Measurements from ENCODE around the gene IGF2R. TPM values are rescaled to one million over a fixed set of nuclear protein-coding genes. Genes with fewer than 3 reads are reported as not detected.
"Not testable (repeated sequence)": the region's sequence is repeated elsewhere in the genome, so short reads cannot be mapped to it uniquely, and the experiment has no call there.

Gene IGF2R
- total RNA-seq, 1 donor from 2014 or later: 156 TPM

DNA sequence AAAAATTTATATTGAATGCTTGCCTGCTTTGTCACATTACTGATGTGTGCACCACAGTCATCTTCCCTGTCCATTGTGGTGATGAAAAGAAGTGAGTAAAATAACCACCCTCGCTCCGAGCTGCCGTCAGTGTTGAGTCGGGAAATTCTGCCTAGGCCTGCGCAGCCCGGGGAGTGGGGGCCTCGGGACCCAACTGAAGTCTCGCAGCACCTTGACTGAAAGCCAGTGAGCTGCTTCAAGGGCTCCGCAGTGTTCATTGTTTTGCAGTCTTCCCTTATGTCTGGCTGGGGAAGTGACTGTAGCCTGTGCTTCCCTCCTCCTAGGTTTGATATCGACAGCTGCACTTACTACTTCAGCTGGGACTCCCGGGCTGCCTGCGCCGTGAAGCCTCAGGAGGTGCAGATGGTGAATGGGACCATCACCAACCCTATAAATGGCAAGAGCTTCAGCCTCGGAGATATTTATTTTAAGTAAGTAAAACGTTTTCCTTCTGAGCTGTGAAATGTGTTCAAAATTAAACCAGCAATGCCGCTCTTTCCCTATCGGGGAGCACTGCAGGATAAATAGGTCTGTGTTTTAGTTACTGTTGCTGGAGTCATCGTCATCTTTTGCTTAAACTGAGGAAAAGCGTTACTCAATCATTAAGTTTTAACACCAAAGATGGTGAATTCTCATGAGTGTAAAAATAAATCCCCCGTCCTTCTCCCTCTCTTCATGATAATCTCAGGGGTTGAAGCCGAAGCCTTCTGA, 120.1 kb downstream of the IGF2R start:
- no peak for ATAC-seq

DNA sequence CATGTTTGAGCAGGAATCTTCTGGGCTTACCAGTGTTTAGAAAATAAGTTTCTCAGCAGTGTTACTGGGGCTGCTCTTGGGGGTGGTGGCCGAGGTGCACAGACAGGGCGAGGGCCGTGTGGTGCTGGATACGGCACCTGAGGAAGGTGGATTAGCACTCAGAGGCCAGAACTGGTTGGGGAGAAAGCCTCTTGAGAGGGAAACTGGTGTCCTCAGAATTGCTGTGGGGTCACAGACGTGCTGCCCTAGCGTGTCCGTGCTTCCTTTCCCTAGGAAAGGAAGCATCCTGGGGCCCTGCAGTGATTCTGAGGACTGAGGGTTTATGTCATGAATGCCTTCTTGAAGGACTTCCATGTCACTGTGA, 120.6 kb downstream of the IGF2R start:
- Histone ChIP-seq H3K4me1 (no peaks in the 10 kb centered on the region), H3K9me3 (no peaks in the 10 kb centered on the region), H3K27me3 (ENCODE audit: low read depth) (no peaks in the 10 kb centered on the region), H3K4me3 (no peak overlapping the region), H3K27ac (no peak overlapping the region), H3K36me3 (peaks cover 99% of the 10 kb centered on the region)
- intact Hi-C loops (cut with DNase I): no loop called here
- ATAC-seq (no peak), DNase-seq (no peak)
- TF ChIP-seq, protein P1, sequence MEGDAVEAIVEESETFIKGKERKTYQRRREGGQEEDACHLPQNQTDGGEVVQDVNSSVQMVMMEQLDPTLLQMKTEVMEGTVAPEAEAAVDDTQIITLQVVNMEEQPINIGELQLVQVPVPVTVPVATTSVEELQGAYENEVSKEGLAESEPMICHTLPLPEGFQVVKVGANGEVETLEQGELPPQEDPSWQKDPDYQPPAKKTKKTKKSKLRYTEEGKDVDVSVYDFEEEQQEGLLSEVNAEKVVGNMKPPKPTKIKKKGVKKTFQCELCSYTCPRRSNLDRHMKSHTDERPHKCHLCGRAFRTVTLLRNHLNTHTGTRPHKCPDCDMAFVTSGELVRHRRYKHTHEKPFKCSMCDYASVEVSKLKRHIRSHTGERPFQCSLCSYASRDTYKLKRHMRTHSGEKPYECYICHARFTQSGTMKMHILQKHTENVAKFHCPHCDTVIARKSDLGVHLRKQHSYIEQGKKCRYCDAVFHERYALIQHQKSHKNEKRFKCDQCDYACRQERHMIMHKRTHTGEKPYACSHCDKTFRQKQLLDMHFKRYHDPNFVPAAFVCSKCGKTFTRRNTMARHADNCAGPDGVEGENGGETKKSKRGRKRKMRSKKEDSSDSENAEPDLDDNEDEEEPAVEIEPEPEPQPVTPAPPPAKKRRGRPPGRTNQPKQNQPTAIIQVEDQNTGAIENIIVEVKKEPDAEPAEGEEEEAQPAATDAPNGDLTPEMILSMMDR (IDR thresholded peaks at IDR 0.05): no peak

More for the DNA sequence above, 120.1 kb downstream of the IGF2R start:
- Histone ChIP-seq H3K36me3 (peaks cover 100% of the 10 kb centered on the region), H3K9me3 (no peaks in the 10 kb centered on the region), H3K4me1 (no peaks in the 10 kb centered on the region), H3K27me3 (ENCODE audit: low read depth) (no peaks in the 10 kb centered on the region), H3K4me3 (no peak overlapping the region), H3K27ac (no peak overlapping the region)
- no peak for DNase-seq
- TF ChIP-seq, protein P1 (IDR thresholded peaks at IDR 0.05): no peak
- intact Hi-C loops (cut with DNase I): no loop called here

DNA sequence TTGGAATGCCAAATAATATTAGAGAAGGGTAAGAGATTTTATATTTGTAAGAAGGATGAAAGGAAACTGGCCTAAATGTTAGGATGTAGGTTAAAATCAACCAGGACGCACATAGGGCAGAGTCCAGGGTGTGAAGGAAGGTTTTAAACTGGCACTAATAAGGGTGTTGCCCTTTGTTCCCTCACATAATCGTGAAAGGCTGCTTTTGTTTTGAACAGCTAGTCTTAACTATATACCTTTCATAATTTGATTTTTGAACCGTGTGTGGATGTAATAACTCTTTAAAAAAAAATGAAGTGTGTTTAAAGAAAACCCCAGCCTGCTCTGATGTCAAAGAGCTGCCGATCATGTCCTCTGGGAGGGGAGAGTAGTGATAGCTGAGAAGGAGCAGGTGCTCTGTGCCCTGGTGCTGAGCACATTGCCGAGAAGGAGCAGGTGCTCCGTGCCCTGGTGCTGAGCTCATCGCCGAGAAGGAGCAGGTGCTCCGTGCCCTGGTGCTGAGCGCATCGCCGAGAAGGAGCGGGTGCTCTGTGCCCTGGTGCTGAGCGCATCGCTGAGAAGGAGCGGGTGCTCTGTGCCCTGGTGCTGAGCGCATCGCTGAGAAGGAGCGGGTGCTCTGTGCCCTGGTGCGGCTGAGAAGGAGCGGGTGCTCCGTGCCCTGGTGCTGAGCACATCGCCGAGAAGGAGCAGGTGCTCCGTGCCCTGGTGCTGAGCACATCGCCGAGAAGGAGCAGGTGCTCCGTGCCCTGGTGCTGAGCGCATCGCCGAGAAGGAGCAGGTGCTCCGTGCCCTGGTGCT, 121.8 kb downstream of the IGF2R start:
- H3K9me3 ChIP-seq; H3K27me3 ChIP-seq (ENCODE audit: low read depth); H3K4me3 ChIP-seq; H3K4me1 ChIP-seq; DNase-seq; ATAC-seq; H3K27ac ChIP-seq; intact Hi-C loops (cut with DNase I): not testable (repeated sequence)
- H3K36me3 ChIP-seq: peaks cover 97% of the 10 kb centered on the region

DNA sequence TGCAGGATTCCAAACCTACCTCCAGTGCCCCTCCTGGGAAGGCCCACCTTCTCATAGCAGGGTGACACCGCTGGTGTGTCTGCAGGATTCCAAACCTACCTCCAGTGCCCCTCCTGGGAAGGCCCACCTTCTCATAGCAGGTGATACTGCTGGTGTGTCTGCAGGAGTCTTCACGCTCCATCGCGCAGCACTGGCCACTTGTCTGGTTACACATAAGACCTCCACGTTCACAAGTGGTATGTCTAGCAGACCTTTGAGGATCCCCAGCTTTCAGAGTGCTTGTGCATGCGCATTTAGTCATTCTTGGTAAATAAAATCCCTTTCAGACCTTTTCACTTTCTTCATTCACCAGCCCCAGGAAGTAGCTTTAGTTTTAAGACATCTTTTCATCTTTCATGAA, 123.3 kb downstream of the IGF2R start:
- H3K9me3 ChIP-seq; intact Hi-C loops (cut with DNase I); H3K4me1 ChIP-seq; H3K27me3 ChIP-seq (ENCODE audit: low read depth); H3K27ac ChIP-seq; H3K4me3 ChIP-seq; ATAC-seq; DNase-seq: not testable (repeated sequence)
- H3K36me3 ChIP-seq: peaks cover 97% of the 10 kb centered on the region

DNA sequence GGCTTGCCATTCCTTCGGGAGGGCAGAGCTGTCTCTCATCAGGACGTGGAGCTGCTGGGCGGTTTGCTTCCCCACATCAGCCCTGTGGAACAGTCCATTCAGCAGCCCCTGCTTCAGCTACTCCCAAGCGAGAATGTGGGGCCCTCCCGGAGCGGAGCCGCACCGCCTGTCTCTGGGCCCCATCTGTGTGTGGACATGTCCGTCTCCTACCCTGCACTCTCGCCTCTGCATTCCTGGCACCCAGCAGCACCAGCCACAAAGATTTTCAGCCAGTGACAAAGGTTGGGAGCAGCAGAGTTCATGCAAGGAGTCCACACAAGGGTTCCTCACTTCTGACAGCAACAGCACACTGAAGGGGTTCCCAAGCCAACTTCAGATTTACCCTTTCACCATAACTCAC, 123.7 kb downstream of the IGF2R start:
- Histone ChIP-seq H3K9me3 (no peaks in the 10 kb centered on the region), H3K4me3 (no peak overlapping the region), H3K27ac (no peak overlapping the region), H3K36me3 (peaks cover 97% of the 10 kb centered on the region), H3K27me3 (ENCODE audit: low read depth) (no peaks in the 10 kb centered on the region), H3K4me1 (no peaks in the 10 kb centered on the region)
- intact Hi-C loops (cut with DNase I): no loop called here
- ATAC-seq: no peak
- TF ChIP-seq, protein P1 (IDR thresholded peaks at IDR 0.05): no peak
- DNase-seq: no peak

DNA sequence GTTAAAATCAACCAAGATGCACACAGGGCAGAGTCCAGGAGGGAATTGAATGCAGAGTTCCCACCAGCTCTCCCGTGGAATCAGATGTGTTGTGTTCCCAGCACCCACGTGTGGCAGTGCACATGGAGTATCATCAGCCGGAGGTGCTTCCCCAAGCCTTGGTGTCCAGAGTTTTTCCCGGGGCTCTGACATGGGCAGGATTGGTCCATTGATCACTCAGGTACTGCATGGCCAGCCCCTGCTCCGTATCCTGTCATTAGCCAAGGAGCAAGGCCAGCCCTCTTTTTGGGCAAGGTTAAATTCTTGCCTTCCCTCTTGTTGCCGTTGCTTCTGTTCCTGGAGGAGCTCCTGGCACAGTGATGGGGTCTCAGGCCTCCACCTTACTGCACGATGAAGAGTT, 124.2 kb downstream of the IGF2R start:
- TF ChIP-seq, protein P1 (IDR thresholded peaks at IDR 0.05): no peak
- Histone ChIP-seq H3K4me3 (no peak overlapping the region), H3K27me3 (ENCODE audit: low read depth) (no peaks in the 10 kb centered on the region), H3K27ac (no peak overlapping the region), H3K9me3 (no peaks in the 10 kb centered on the region), H3K4me1 (no peaks in the 10 kb centered on the region), H3K36me3 (peaks cover 97% of the 10 kb centered on the region)
- ATAC-seq (no peak), DNase-seq (no peak)
- intact Hi-C loops (cut with DNase I): no loop called here
